8988T (cell line): ENCODE measurements around the gene EEF1A1.
"Not testable (repeated sequence)": the region's sequence is repeated elsewhere in the genome, so short reads cannot be mapped to it uniquely, and the experiment has no call there.

Experiments
- DNase-seq: peaks from one replicate; pipeline ENCODE4 v3.0.0; 2011

Gene EEF1A1

GRCh38 chr6:73520688-73521350 is at the start of gene EEF1A1:
Gene EEF1A1, minus strand, starts transcription at chr6:73521032. Its CDS starts 1,006 bp downstream, at chr6:73520026.
- DNase-seq, result peak; percentile 76

GRCh38 chr6:73569121-73569520 is 48.3 kb upstream of the EEF1A1 start:
- no peak for DNase-seq

DNA sequence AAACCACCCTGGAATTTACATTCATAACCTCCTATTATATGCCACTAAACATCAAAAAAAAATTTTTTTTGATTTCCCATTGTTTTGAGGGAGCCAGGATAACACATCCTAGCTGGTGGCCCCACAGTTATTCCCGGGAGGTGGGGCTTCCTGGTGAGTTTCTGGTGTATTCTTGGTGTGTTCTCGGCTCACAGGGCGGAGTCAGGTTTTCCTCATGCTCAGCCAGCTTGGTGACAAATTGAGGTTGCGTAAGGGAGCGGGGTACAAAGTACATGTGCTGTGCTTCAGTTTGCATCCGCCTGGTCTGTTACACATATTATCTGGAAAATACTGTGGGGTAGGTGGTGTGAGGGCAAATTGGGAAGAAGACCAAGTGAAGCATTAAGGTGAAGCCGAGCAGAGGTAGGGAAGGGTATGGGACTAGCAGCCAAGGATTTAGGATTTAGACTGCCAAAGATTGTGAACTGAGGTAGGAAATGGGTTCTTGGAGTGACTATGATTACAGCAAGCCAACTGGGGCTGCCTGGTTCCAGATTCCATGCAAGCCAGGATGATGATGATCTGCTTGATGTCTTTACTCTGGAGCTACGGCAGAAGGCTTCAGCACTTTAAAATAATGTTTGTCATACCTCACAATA is 46.2 kb upstream of the EEF1A1 start:
- no peak for DNase-seq

- not testable (repeated sequence) for DNase-seq
Observed at GRCh38 chr6:73566486-73566871, 45.6 kb upstream of the EEF1A1 start.

- DNase-seq, result peak; percentile 57
Observed at GRCh38 chr6:73565767-73566485, 45.1 kb upstream of the EEF1A1 start.

DNA sequence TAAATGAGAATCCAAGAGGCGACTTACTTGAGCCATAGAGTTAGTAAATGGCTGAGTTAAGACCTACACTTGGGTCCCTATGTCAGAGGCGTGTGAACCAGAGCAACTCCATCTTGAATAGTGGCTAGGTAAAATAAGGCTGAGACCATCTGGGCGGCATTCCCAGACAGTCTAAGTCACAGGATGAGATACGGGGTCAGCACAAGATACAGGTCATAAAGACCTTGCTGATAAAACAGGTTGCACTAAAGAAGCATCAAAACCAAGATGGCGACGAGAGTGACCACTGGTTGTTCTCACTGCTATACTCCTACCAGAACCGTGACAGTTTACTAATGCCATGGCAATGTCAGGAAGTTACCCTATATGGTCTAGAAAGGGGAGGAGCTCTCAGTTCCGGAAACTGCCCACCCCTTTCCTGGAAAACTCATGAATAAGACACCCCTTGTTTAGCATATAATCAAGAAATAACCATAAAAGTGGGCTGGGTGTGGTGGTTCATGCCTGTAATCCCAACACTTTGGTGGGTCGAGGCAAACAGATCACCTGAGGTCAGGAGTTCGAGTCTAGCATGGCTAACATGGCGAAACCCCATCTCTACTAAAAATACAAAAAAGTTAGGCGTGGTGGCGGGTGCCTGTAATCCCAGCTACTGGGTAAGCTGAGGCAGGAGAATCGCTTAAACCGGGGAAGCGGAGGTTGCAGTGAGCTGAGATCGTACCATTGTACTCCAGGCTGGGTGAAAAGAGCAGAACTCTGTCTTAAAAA is 43.9 kb upstream of the EEF1A1 start:
- no peak for DNase-seq

DNA sequence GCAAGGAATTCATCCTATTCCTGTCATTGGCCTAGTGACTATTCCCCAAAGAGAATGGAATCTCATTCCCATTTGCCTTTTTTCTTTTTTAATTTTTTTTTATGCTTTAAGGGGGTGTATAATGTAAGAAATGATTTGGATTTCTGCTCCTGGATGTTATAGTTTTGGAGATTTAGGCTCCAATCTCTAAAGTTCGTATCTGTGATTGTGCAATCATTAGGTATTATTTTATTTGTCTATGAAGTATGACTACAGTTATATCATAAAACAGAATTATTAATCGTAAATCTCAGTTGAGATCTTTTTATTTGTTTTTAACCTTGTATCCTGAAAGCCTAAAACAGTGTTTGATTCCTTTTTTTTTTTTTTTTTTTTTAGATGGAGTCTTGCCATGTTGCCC is 41.7 kb upstream of the EEF1A1 start:
- DNase-seq, result no peak

- no peak for DNase-seq
Observed at GRCh38 chr6:73560853-73561407, 40.1 kb upstream of the EEF1A1 start.

GRCh38 chr6:73560182-73560732 is 39.4 kb upstream of the EEF1A1 start:
- DNase-seq, result no peak

DNA sequence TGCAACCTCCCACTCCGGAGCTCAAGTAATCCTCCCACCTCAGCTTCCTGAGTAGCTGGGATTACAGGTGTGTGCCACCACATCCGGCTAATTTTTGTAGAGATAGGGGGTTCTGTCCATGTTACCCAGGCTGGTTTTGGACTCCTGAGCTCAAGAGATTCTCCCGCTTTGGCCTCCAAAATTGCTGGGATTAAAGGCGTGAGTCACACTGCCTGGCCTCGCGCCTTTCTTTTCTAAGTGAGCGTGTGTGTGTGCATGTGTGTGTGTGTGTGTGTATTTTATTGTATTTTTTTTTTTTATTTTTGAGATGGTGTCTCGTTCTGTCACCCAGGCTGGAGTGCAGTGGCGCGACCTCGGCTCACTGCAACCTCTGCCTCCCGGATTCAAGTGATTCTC is 38.6 kb upstream of the EEF1A1 start:
- not testable (repeated sequence) for DNase-seq

- no peak for DNase-seq
Observed at GRCh38 chr6:73558624-73559398, 38.0 kb upstream of the EEF1A1 start.

DNA sequence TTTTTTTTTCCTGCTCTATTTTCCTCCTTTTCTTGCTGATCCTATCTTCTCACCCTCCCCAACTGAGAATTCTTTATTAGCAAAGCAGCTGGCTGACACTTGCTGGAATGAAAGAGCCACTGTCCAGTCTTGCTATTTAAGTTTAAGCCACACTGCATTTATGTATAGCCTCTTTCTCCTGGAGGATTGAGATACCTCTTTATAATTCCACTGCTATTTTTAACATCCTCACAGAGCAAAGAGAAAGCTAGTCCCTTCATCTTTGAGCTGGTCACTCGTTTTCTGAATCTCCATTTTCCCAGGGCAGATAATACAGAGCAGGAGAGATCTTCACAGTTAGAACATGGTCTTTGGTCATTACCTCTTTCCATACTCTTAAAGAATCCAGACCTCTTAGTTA is 36.0 kb upstream of the EEF1A1 start:
- no peak for DNase-seq

DNA sequence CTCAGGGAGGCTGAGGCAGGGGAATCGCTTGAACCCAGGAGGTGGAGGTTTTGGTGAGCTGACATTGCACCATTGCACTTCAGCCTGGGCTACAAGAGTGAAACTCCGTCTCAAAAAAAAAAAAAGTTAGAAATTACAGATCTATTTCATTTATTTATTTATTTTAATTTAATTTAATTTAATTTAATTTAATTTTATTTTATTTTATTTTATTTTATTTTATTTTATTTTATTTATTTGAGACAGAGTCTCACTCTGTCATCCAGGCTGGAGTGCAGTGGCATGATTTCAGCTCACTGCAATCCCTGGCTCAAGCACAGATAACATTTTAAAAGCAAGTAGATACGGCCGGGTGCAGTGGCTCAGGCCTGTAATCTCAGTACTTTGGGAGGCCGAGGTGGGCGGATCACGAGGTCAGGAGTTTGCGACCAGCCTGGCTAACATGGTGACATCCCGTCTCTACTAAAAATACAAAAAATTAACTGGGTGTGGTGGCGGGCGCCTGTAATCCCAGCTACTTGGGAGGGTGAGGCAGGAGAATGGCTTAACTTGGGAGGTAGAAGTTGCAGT is 34.6 kb upstream of the EEF1A1 start:
- not testable (repeated sequence) for DNase-seq

DNA sequence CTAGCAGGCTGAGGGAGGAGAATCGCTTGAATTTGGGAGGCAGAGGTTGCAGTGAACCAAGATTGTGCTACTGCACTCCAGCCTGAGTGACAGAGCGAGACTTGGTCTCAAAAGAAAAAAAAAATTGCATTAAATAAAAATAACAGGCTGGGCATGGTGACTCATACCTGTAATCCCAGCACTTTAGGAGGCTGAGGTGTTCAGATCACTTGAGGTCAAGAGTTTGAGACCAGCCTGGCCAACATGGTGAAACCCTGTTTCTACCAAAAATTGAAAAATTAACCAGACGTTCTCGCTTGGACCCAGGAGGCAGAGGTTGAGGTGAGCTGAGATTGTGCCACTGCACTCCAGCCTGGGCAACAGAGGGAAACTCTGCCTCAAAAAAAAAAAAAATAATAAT is 30.3 kb upstream of the EEF1A1 start:
- DNase-seq, result not testable (repeated sequence)

DNA sequence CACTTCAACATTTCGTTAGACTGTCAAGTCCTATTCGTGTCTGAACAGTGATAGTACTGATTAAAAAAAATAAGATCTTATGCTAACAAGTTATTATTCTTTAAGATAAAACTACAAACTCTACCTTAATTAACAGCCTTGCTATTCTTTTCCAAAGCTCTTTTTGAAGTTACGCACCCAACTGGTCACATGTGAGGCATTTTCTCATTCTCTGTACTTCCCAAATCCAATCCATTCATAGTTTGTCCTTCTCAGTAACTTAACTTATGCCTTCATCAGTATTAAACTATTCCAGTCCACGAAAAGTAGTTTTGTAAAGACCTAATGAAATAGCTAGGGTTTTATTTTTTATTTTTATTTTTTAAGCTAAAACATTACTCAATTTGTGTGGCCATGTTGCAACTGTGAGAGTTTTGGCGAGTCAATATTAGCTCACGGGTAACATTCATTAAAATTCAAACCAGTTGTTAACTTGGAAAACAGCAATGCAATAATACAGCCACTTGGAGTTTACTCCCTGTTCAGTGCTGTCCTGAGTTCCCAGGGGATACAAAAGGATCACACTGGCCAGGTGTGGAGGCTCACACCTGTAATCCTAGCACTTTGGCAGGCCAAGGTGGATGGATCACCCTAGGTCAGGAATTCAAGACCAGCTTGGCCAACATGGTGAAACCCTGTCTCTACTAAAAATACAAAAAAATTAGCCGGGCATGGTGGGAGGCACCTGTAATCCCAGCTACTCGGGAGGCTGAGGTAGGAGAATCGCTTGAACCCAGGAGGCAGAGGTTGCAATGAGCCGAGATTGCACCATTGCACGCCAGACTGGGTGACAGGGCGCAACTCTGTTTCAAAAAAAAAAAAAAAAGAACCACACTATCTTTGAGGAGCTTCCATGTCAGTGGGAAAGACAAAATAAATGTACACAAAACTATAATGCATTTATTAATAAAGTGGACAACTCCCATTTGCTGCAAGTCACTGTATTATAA is 27.9 kb upstream of the EEF1A1 start:
- no peak for DNase-seq

- no peak for DNase-seq
Observed at GRCh38 chr6:73547036-73547435, 26.2 kb upstream of the EEF1A1 start.

- DNase-seq, result no peak
Observed at GRCh38 chr6:73542891-73543290, 22.1 kb upstream of the EEF1A1 start.

DNA sequence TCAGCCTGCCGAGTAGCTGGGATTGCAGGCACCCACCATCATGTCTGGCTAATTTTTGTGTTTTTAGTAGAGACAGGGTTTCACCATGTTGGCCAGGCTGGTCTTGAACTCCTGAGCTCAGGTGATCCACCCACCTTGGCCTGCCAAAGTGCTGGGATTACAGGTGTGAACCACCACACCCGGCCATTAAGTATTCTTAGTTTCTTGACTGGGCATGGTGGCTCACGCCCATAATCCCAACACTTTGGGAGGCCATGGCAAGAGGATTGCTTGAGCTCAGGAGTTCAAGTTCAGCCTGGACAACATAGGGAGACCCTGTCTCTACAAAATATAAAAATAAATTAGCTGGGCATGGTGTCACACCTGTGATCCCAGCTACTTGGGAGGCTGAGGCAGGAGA is 21.6 kb upstream of the EEF1A1 start:
- DNase-seq, result not testable (repeated sequence)

- DNase-seq, result no peak
Observed at GRCh38 chr6:73538116-73538779, 17.4 kb upstream of the EEF1A1 start.

GRCh38 chr6:73537677-73538076 is 16.8 kb upstream of the EEF1A1 start:
- no peak for DNase-seq
